Memory B cell (primary cell): Measurements from ENCODE around the gene MEI4.

Experiments used
- ATAC-seq: fragments of 150-1000 bp; cut with Tn5 transposase; 2 replicates; pipeline ENCODE4 v1.10.0; 2021; ENCODE audit warnings: low read depth, mild to moderate bottlenecking, moderate library complexity
- DNase-seq, 2 donors: peaks; one replicate each; pipeline ENCODE4 v3.0.0; 2022; ENCODE audit warnings: low spot score in 2 of 2
- H3K27ac Mint-ChIP-seq: one replicate; pipeline ENCODE4 v1.8.0; 2022; ENCODE audit warnings: mild to moderate bottlenecking, moderate library complexity, mixed read lengths
- H3K27me3 Mint-ChIP-seq: one replicate; pipeline ENCODE4 v1.8.0; 2022; ENCODE audit warnings: mixed read lengths
- H3K36me3 Mint-ChIP-seq: one replicate; pipeline ENCODE4 v1.8.0; 2022; ENCODE audit warnings: mild to moderate bottlenecking, mixed read lengths
- H3K4me1 Mint-ChIP-seq: one replicate; pipeline ENCODE4 v1.8.0; 2022; ENCODE audit warnings: mixed read lengths
- H3K4me3 Mint-ChIP-seq: one replicate; pipeline ENCODE4 v1.8.0; 2022; ENCODE audit warnings: mild to moderate bottlenecking, moderate library complexity, mixed read lengths
- H3K9me3 Mint-ChIP-seq: one replicate; pipeline ENCODE4 v1.8.0; 2022; ENCODE audit warnings: mixed read lengths

The MEI4 gene

DNA sequence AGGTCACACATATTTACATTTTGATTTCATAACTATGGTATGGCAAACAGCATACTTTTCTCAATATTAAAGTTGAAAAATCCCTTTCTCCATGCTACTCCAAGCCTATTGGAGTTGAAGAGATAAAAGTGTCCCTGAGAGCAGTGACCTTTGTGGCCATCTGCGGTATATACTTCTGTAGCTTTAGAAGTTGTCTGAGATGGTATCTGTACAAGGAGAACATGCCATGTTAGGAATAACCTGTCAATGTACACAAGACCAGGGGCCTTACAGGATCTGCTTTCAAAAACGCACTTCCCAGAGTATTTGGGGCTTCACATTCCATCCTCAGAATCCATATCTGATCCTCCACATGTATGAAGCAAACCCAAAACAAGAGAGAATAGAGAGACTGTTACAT, 226.7 kb downstream of the MEI4 start:
- no peak overlapping the region for H3K27ac Mint-ChIP-seq
- H3K9me3 Mint-ChIP-seq = peaks cover 3% of the 10 kb centered on the region
- H3K4me3 Mint-ChIP-seq = no peak overlapping the region
- no peaks in the 10 kb centered on the region for H3K27me3 Mint-ChIP-seq
- ATAC-seq (no peak), DNase-seq (no peak)
- no peaks in the 10 kb centered on the region for H3K36me3 Mint-ChIP-seq
- no peaks in the 10 kb centered on the region for H3K4me1 Mint-ChIP-seq

- Mint-ChIP-seq H3K4me1 (no peaks in the 10 kb centered on the region), H3K36me3 (no peaks in the 10 kb centered on the region), H3K27me3 (no peaks in the 10 kb centered on the region), H3K9me3 (no peaks in the 10 kb centered on the region), H3K4me3 (no peak overlapping the region), H3K27ac (no peak overlapping the region)
- DNase-seq (no peak), ATAC-seq (no peak)
Observed at GRCh38 chr6:77880501-77880900, 227.7 kb downstream of the MEI4 start.

GRCh38 chr6:77883851-77884250, 231.0 kb downstream of the MEI4 start:
- H3K4me1 Mint-ChIP-seq = no peaks in the 10 kb centered on the region
- no peak for ATAC-seq
- H3K36me3 Mint-ChIP-seq = no peaks in the 10 kb centered on the region
- peaks cover 5% of the 10 kb centered on the region for H3K9me3 Mint-ChIP-seq
- H3K4me3 Mint-ChIP-seq = no peak overlapping the region
- H3K27ac Mint-ChIP-seq = no peak overlapping the region
- H3K27me3 Mint-ChIP-seq = no peaks in the 10 kb centered on the region
- DNase-seq = no peak

DNA sequence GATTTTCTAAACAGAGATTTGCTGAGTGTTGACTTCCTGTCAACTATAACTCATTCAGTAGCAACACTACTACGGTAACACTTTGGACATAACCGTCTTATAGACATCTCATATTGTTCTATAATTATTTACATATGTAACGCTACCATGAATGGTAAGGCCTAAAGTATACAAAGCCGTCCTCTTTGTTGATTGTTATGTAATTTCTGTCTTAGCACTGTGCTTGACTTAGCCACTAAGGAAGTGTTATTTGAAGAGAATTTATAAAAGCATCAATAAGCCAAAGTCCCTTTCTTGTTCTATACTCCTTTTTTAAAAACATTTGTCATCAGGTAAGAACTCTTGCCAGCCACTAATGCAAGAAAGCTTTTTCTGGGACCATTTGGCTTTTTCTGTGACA, 240.6 kb downstream of the MEI4 start:
- DNase-seq (no peak), ATAC-seq (no peak)
- Mint-ChIP-seq H3K27me3 (no peaks in the 10 kb centered on the region), H3K4me3 (no peak overlapping the region), H3K27ac (no peak overlapping the region), H3K36me3 (no peaks in the 10 kb centered on the region), H3K9me3 (peaks cover 8% of the 10 kb centered on the region), H3K4me1 (no peaks in the 10 kb centered on the region)

DNA sequence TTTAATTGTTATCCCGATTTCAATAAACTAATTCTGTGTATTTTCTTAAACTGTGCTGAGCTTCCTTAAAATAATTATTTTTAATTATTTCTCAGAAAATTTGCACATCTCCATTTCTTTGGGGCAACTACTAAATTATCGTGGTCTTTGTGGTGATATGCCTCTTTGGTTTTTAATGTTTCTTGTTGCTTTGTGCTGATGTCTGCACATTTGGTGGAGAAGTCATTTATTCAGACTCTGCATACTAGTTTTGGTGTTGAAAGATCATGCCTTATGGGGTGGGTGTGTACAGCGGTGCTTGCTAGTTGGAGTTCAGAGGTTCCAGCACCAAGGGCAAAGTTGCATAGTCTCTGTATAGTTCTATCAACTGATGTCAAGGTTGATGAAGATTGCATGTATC, 253.2 kb downstream of the MEI4 start:
- H3K36me3 Mint-ChIP-seq = no peaks in the 10 kb centered on the region
- H3K27me3 Mint-ChIP-seq = no peaks in the 10 kb centered on the region
- no peaks in the 10 kb centered on the region for H3K4me1 Mint-ChIP-seq
- H3K9me3 Mint-ChIP-seq = peaks cover 18% of the 10 kb centered on the region
- no peak for ATAC-seq
- DNase-seq = no peak
- H3K4me3 Mint-ChIP-seq = no peak overlapping the region
- no peak overlapping the region for H3K27ac Mint-ChIP-seq

- no peak for ATAC-seq
- DNase-seq = no peak
- Mint-ChIP-seq H3K4me3 (no peak overlapping the region), H3K27ac (no peak overlapping the region), H3K9me3 (peaks cover 13% of the 10 kb centered on the region), H3K36me3 (no peaks in the 10 kb centered on the region), H3K27me3 (no peaks in the 10 kb centered on the region), H3K4me1 (no peaks in the 10 kb centered on the region)
Observed at GRCh38 chr6:77910826-77911225, 258.0 kb downstream of the MEI4 start.

DNA sequence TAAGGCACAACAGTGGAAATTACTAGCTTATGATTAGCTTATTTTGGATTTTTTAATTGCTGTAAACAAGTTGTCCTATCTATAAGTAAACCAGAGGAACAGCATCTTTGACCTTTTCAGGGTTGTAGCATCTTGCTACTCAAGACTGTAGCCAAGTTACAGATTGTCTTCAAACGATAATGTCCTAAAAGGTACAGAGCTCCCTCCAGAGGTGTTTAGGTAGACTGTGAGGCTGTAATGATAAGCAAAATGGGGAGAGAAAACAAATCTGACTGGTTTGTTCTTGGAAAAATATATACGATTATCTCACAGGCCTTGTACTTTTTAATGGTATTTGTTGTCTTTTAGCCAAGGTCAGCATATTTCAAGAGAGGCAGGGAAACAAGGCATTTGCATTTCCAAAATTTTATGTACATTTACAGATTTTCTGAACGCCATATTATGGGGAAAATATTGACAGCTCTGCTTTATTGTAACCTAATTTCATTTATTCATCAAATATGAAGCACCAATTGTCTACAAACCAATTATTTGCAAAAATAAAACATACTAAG, 273.4 kb downstream of the MEI4 start:
- ATAC-seq (no peak), DNase-seq (no peak)
- Mint-ChIP-seq H3K4me1 (no peaks in the 10 kb centered on the region), H3K9me3 (peaks cover 1% of the 10 kb centered on the region), H3K36me3 (no peaks in the 10 kb centered on the region), H3K27ac (no peak overlapping the region), H3K4me3 (no peak overlapping the region), H3K27me3 (no peaks in the 10 kb centered on the region)

GRCh38 chr6:77930382-77930781, 277.5 kb downstream of the MEI4 start:
- Mint-ChIP-seq H3K27me3 (no peaks in the 10 kb centered on the region), H3K9me3 (peaks cover 1% of the 10 kb centered on the region), H3K36me3 (no peaks in the 10 kb centered on the region)

DNA sequence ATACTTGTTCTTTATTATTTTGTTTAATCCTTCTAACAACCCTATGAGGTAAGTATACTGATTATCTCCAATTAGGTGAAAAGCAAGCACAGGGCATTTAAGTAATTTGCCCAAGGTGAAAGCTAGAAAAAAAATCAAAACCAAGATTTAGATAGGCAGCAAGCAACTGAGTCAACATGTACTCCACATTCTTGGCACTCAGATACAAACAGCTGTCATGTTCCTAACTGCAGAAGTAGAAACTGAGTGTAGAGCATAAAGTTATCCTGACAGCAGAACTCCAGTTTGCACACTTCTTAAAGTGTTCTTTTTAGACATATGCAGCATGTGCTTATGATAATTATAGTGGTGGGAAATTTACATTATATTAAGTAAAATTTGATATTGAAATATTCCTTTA, 278.1 kb downstream of the MEI4 start:
- ATAC-seq (no peak), DNase-seq (no peak)
- peaks cover under 1% of the 10 kb centered on the region for H3K9me3 Mint-ChIP-seq
- H3K4me1 Mint-ChIP-seq = no peaks in the 10 kb centered on the region
- no peak overlapping the region for H3K27ac Mint-ChIP-seq
- H3K27me3 Mint-ChIP-seq = no peaks in the 10 kb centered on the region
- no peaks in the 10 kb centered on the region for H3K36me3 Mint-ChIP-seq
- no peak overlapping the region for H3K4me3 Mint-ChIP-seq

More at GRCh38 chr6:77930382-77930781, 277.5 kb downstream of the MEI4 start:
- no peak overlapping the region for H3K27ac Mint-ChIP-seq
- no peak overlapping the region for H3K4me3 Mint-ChIP-seq
- ATAC-seq (no peak), DNase-seq (no peak)
- no peaks in the 10 kb centered on the region for H3K4me1 Mint-ChIP-seq

GRCh38 chr6:77962070-77962469, 309.2 kb downstream of the MEI4 start:
- Mint-ChIP-seq H3K4me3 (no peak overlapping the region), H3K27me3 (no peaks in the 10 kb centered on the region), H3K4me1 (no peaks in the 10 kb centered on the region), H3K27ac (no peak overlapping the region), H3K36me3 (no peaks in the 10 kb centered on the region), H3K9me3 (peaks cover 15% of the 10 kb centered on the region)
- no peak for DNase-seq
- ATAC-seq = no peak

- Mint-ChIP-seq H3K27me3 (no peaks in the 10 kb centered on the region), H3K36me3 (no peaks in the 10 kb centered on the region), H3K27ac (no peak overlapping the region), H3K4me3 (no peak overlapping the region), H3K4me1 (no peaks in the 10 kb centered on the region), H3K9me3 (peaks cover 12% of the 10 kb centered on the region)
- ATAC-seq (no peak), DNase-seq (no peak)
Observed at GRCh38 chr6:77965449-77965848, 312.6 kb downstream of the MEI4 start.

DNA sequence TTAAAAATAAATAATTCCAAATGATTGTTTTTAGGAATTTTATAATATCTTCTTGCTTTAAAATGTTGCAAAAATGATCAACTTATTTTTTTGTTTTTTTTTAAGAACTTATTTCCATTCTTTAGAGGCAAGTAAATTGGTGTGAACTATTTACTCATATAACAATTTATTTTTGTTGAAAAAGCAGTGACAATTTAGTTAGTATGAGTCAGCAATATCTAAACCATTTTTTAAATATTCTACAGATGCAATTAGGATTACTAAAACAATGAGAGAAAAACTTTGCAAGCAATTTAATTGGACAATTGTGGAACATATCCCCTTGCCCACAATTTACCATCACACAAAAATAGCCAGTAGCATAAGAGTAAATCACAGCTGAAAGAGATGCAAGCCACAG, 319.5 kb downstream of the MEI4 start:
- no peak for DNase-seq
- no peaks in the 10 kb centered on the region for H3K4me1 Mint-ChIP-seq
- no peak overlapping the region for H3K27ac Mint-ChIP-seq

More for the DNA sequence above, 319.5 kb downstream of the MEI4 start:
- Mint-ChIP-seq H3K27me3 (no peaks in the 10 kb centered on the region), H3K4me3 (no peak overlapping the region), H3K36me3 (no peaks in the 10 kb centered on the region), H3K9me3 (peaks cover 8% of the 10 kb centered on the region)
- no peak for ATAC-seq
